ENCODE results near the gene SLC4A1AP.

- no peak for TF ChIP-seq CTCF (IDR thresholded peaks at IDR 0.05)
- TF ChIP-seq POLR2A (IDR thresholded peaks at IDR 0.05), result no peak
Measured at GRCh38 chr2:27730980-27731691, 67.4 kb downstream of the SLC4A1AP start.

All from right lobe of liver (tissue), 4 donors.